Stomach (tissue), 4 donors: ENCODE data around the gene MBP.

Source experiments
- CTCF ChIP-seq, 7 experiments: fragments of 450-650 bp in 4 of 7; fragments of 200-600 bp in 3 of 7; sonication (generic) in 3 of 7; IDR thresholded peaks; one replicate each; pipeline ENCODE4 v1.5.1; 2016 to 2019; ENCODE audit warnings: antibody characterized with exemption in 7 of 7, control low read depth in 2 of 7, mild to moderate bottlenecking in 1 of 7
- EP300 ChIP-seq: sonication (generic); formaldehyde crosslinking; IDR thresholded peaks from one replicate; pipeline ENCODE4 v1.6.1; 2017; ENCODE audit warnings: antibody characterized with exemption
- POLR2A ChIP-seq, 4 donors: fragments of 450-650 bp; IDR thresholded peaks; one replicate each; pipeline ENCODE4 v1.6.1; 2016; ENCODE audit warnings: antibody characterized with exemption in 4 of 4, control low read depth in 2 of 4, mild to moderate bottlenecking in 1 of 4, moderate library complexity in 1 of 4

- TF ChIP-seq EP300 (no peak), CTCF (IDR thresholded peaks at IDR 0.05) (no peak), POLR2A (IDR thresholded peaks at IDR 0.05) (no peak)
These were observed 127.8 kb downstream of the MBP start for GRCh38 chr18:77004555-77005380.
